Measurements from ENCODE around the gene CYTH3. TPM values are rescaled to one million over a fixed set of nuclear protein-coding genes. Genes with fewer than 3 reads are reported as not detected.

Gene CYTH3
- total and polyA plus RNA-seq, 2 of the 13 experiments (the other 11 are each of a cell fraction or from before 2014, with no cell fraction given) = 3.1 to 3.8 TPM

GRCh38 chr7:6284055-6284400 is 11.6 kb upstream of the CYTH3 start:
- BruUV-seq (replicated peaks) = no TSS peak
- Histone ChIP-seq H2AFZ (ENCODE audit: low read length) (no peak overlapping the region), H3K9ac (ENCODE audit: insufficient read depth, low read depth, low read length) (no peak overlapping the region), H3K27me3 (ENCODE audit: control insufficient read depth in 1 of 2, insufficient read depth in 2 of 2, low read length in 2 of 2) (peaks cover 0 to 5% of the 10 kb centered on the region in 2 experiments; a peak in 1 of 5 replicates), H3K9me3 (ENCODE audit: low read length) (no peaks in the 10 kb centered on the region), H3K79me2 (ENCODE audit: insufficient read depth, low read length) (no peaks in the 10 kb centered on the region), H3K4me1 (ENCODE audit: insufficient read depth, low read length) (peaks cover 43% of the 10 kb centered on the region), H3K4me2 (ENCODE audit: low read depth, low read length) (no peak overlapping the region; the same call in 1 of the 2 replicates), H3K4me3 (replicated peaks in 1 of 3; ENCODE audit: insufficient read depth in 1 of 3, low read depth in 2 of 3, low read length in 3 of 3) (no peak overlapping the region), H4K20me1 (ENCODE audit: insufficient read depth, low read length) (no peaks in the 10 kb centered on the region), H3K27ac (ENCODE audit: extremely low read length, insufficient read depth, low read length) (no peak overlapping the region), H3K36me3 (replicated peaks in 1 of 2; ENCODE audit: control insufficient read depth in 1 of 2, insufficient read depth in 2 of 2, low read length in 2 of 2) (no peaks in the 10 kb centered on the region)
- no peak for ATAC-seq
- in situ Hi-C loops (cut with HindIII; ENCODE audit: extremely low pct_ligation_motif_present, low pct_unique_long_range_greater_than_20kb) (no loop called here), intact Hi-C loops (cut with micrococcal nuclease; ENCODE audit: unreplicated experiment) (no loop called here)
- ChIA-PET CTCF (ENCODE audit: low intra/inter-chr PET ratio, low total read pairs) (no interaction called here), POLR2A (no interaction called here)
- no peak for FAIRE-seq
- DNase-seq (ENCODE audit: low spot score) = no peak
- 33% methylated on average over 7 of the region's 7 CpGs for WGBS (ENCODE audit: low lambda C conversion rate)
- no peak for TF ChIP-seq ZNF138 (CRISPR knock-in tag; IDR thresholded peaks at IDR 0.05; ENCODE audit: low read depth)
- TF ChIP-seq ZFP90 (CRISPR knock-in tag; IDR thresholded peaks at IDR 0.05; ENCODE audit: borderline replicate concordance) = no peak
- TF ChIP-seq REST (IDR thresholded peaks at IDR 0.05; ENCODE audit: borderline replicate concordance in 1 of 2, low read depth in 1 of 2, low read length in 2 of 2) = no peak
- TF ChIP-seq ATF3 (CRISPR knock-in tag; IDR thresholded peaks at IDR 0.05) = no peak
- no peak for TF ChIP-seq ZNF574 (CRISPR knock-in tag; IDR thresholded peaks at IDR 0.05)
- TF ChIP-seq SP4 (CRISPR knock-in tag; IDR thresholded peaks at IDR 0.05) = no peak
- no peak for TF ChIP-seq NCOA5 (CRISPR knock-in tag; IDR thresholded peaks at IDR 0.05)
- TF ChIP-seq ZNF687 (CRISPR knock-in tag; IDR thresholded peaks at IDR 0.05) = no peak
